Astrocyte of the cerebellum (primary cell): ENCODE results near the gene PDHA1.

Experiments used
- DNase-seq: peaks from one replicate; pipeline ENCODE4 v3.0.0-alpha.2; 2011; ENCODE audit warnings: low read depth
- H3K4me3 ChIP-seq: 2 replicates; pipeline ENCODE4 v1.5.1; 2011; ENCODE audit warnings: mild to moderate bottlenecking, low read depth, low read length, moderate library complexity
- CTCF ChIP-seq: IDR thresholded peaks from 2 replicates; pipeline ENCODE4 v1.5.1; 2012; ENCODE audit warnings: low read length, low read depth, moderate library complexity, mild to moderate bottlenecking; ENCODE audit errors: missing control alignments
- in situ Hi-C: cut with HindIII; loops from 2 replicates; pipeline ENCODE4 v1.10.0; 2017; ENCODE audit warnings: low sequenced_read_pairs

The PDHA1 gene

GRCh38 chrX:19386679-19387078, 43.0 kb downstream of the PDHA1 start:
- no peak overlapping the region for H3K4me3 ChIP-seq
- in situ Hi-C loops, result no loop called here

DNA sequence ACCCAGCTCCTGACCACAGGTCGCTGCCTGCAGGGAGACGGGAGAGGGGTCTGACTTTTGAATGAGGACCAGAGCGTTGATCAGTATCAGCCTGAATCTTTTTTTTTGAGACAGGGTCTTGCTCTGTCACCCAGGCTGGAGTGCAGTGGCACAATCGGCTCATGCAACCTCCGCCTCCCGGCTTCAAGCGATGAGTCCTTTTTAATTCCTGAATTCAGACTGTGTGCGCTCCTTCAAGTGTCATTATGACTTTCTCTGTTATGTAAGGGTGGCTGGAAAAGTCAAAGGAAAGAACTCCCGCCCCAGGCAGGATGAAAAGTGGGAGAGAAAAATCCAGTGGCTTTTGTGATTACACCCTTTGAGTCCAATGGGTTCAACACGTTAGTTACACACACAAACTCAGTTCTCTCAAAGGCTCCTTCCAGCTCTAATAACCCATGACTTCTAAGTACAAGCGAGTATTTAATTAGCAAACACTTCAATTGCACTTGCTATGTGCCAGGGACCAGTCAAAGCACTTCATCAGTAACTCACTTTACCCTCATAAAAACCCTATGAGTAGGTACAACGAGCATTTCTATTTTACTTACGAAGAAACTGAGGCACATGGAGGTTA, 44.4 kb downstream of the PDHA1 start:
- TF ChIP-seq CTCF, result no peak
- in situ Hi-C loops, result no loop called here
- DNase-seq, result no peak
- H3K4me3 ChIP-seq, result no peak overlapping the region

More at GRCh38 chrX:19386679-19387078, 43.0 kb downstream of the PDHA1 start:
- TF ChIP-seq CTCF, result no peak
- no peak for DNase-seq

GRCh38 chrX:19388741-19389140, 45.0 kb downstream of the PDHA1 start:
- in situ Hi-C loops, result no loop called here
- DNase-seq, result no peak
- no peak overlapping the region for H3K4me3 ChIP-seq
- TF ChIP-seq CTCF, result no peak

- no peak for DNase-seq
- no peak overlapping the region for H3K4me3 ChIP-seq
- in situ Hi-C loops, result no loop called here
- TF ChIP-seq CTCF, result no peak
Observed at GRCh38 chrX:19389227-19389845, 45.6 kb downstream of the PDHA1 start.

DNA sequence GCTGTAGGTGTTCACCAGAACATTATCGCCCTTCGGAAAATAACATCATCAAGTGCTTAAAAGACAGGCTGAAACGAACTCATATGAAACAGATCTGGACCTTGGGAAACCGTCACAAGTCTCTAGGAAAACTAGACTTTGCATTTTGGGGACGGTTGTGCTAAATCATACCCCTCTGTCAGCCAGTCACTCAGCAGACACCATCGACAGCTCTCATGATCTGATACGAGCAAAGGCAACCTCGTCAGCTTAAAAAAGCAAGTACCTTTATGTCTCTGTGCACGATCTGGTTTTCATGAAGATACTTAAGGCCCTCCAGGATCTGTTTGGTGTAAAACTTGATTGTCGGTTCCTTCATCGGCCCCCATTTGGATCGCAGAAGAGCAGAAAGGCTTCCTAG, 48.4 kb downstream of the PDHA1 start:
- no peak for DNase-seq
- TF ChIP-seq CTCF, result no peak
- no peak overlapping the region for H3K4me3 ChIP-seq
- in situ Hi-C loops, result no loop called here

DNA sequence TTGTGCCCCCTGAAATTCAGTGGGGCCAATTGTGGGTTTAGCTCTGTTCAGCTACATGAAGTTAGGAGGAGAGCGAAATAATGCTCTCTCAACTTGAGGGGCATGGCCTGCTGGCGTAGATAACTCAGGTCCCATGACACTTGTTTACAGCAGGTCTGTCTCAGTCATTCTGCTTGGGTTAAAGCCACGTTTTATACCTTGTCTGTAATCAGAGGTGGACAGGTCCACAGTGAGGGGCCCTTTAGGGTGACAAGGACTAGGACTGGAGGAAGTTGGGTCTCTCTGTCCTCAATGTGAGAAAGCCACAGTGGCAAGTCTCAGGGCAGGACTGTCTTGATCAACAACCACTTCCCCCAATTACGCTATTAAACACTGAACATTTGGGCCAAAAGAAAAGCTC, 49.0 kb downstream of the PDHA1 start:
- H3K4me3 ChIP-seq, result no peak overlapping the region
- DNase-seq, result no peak
- no peak for TF ChIP-seq CTCF
- in situ Hi-C loops, result no loop called here

DNA sequence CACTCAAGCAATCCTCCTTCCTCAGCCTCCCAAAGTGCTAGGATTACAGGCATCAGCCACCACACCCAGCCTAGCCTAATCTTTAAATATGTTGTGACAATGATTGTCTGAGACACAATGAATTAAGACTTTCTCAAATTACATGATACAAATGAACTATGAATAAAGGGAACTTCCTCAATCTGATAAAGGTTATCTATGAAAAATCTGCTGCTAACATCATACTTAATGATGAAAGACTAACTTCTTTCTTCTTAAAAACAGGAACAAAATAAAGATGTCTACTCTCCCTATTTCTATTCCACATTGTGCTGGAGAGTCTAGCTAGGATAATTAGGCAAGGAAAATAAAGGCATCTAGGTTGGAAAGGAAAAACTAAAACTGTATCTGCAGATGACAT, 60.0 kb downstream of the PDHA1 start:
- in situ Hi-C loops, result no loop called here
- no peak overlapping the region for H3K4me3 ChIP-seq

More for the DNA sequence above, 60.0 kb downstream of the PDHA1 start:
- no peak for TF ChIP-seq CTCF
- DNase-seq, result no peak
